ENCODE data around the gene TTC7B.

The TTC7B gene

GRCh38 chr14:90809530-90810312 is 6.5 kb downstream of the TTC7B start:
- no peak overlapping the region for H3K4me3 Mint-ChIP-seq

DNA sequence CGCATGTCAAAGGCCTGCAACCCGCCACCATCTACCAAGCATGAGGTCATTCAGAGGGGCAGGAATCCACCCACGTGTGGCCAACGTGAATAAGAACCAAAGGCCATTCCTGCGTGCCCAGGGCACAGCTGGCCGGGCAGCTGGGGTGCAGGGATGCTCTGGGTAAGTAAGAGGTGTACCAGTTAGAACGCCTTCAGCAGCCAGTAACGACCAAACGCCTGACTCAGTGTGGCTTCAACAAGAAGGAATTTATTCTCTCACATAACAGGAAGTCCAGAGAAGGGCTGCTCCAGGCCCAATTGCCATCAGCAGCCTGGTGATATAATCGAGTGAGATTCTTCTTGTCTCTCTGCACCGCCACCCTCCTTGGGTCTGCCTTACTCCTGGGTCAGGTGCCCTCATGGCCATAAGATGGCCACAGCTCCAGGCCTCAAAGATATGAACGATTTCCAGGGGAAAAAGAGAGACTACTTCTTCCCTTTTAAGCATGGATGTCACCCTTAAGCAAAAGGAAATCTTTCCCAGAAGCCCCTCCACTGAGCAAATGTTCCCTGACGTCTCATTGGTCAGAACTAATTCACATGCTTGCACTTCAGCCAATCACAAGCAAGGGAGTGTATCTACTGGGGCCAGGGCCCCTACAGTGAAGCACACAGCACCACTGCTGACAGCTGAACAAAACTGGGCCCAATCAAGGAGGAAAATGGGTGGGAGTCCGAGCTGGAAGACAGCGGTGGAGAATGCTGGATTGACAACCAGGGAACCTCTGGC is 7.3 kb downstream of the TTC7B start:
- TF ChIP-seq, protein P1, sequence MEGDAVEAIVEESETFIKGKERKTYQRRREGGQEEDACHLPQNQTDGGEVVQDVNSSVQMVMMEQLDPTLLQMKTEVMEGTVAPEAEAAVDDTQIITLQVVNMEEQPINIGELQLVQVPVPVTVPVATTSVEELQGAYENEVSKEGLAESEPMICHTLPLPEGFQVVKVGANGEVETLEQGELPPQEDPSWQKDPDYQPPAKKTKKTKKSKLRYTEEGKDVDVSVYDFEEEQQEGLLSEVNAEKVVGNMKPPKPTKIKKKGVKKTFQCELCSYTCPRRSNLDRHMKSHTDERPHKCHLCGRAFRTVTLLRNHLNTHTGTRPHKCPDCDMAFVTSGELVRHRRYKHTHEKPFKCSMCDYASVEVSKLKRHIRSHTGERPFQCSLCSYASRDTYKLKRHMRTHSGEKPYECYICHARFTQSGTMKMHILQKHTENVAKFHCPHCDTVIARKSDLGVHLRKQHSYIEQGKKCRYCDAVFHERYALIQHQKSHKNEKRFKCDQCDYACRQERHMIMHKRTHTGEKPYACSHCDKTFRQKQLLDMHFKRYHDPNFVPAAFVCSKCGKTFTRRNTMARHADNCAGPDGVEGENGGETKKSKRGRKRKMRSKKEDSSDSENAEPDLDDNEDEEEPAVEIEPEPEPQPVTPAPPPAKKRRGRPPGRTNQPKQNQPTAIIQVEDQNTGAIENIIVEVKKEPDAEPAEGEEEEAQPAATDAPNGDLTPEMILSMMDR (IDR thresholded peaks at IDR 0.05; ENCODE audit: unreplicated experiment in 3 of 3), result no peak
- Mint-ChIP-seq H3K36me3 (ENCODE audit: low read depth) (no peaks in the 10 kb centered on the region), H3K4me1 (peaks cover 48% of the 10 kb centered on the region), H3K27ac (peak overlapping the region in 1 of 3 experiments; percentile 98), H3K9me3 (no peaks in the 10 kb centered on the region), H3K4me3 (no peak overlapping the region), H3K27me3 (ENCODE audit: low read depth) (no peaks in the 10 kb centered on the region)

More at GRCh38 chr14:90809530-90810312, 6.5 kb downstream of the TTC7B start:
- Mint-ChIP-seq H3K9me3 (no peaks in the 10 kb centered on the region), H3K27ac (peak overlapping the region in 1 of 3 experiments; percentile 30), H3K4me1 (peaks cover 53% of the 10 kb centered on the region), H3K36me3 (ENCODE audit: low read depth) (no peaks in the 10 kb centered on the region), H3K27me3 (ENCODE audit: low read depth) (no peaks in the 10 kb centered on the region)
- TF ChIP-seq, protein P1 (IDR thresholded peaks at IDR 0.05; ENCODE audit: unreplicated experiment in 3 of 3), result no peak

- H3K4me1 Mint-ChIP-seq, result peaks cover 45% of the 10 kb centered on the region
- H3K9me3 Mint-ChIP-seq, result no peaks in the 10 kb centered on the region
- TF ChIP-seq, protein P1 (IDR thresholded peaks at IDR 0.05; ENCODE audit: unreplicated experiment in 3 of 3), result no peak
- no peaks in the 10 kb centered on the region for H3K27me3 Mint-ChIP-seq (ENCODE audit: low read depth)
- H3K27ac Mint-ChIP-seq, result peak overlapping the region; percentile 98 to 99 (median 98)
- H3K4me3 Mint-ChIP-seq, result no peak overlapping the region
- peaks cover 6% of the 10 kb centered on the region for H3K36me3 Mint-ChIP-seq (ENCODE audit: low read depth)
Measured at GRCh38 chr14:90807060-90807459, 9.2 kb downstream of the TTC7B start.

GRCh38 chr14:90805662-90806540 is 10.3 kb downstream of the TTC7B start:
- H3K9me3 Mint-ChIP-seq, result no peaks in the 10 kb centered on the region
- peaks cover 12% of the 10 kb centered on the region for H3K36me3 Mint-ChIP-seq (ENCODE audit: low read depth)
- TF ChIP-seq, protein P1 (IDR thresholded peaks at IDR 0.05; ENCODE audit: unreplicated experiment in 3 of 3), result no peak
- H3K4me1 Mint-ChIP-seq, result peaks cover 40% of the 10 kb centered on the region
- H3K27ac Mint-ChIP-seq, result peak overlapping the region; percentile 47 to 99 (median 98)
- no peaks in the 10 kb centered on the region for H3K27me3 Mint-ChIP-seq (ENCODE audit: low read depth)
- no peak overlapping the region for H3K4me3 Mint-ChIP-seq

- Mint-ChIP-seq H3K4me1 (peaks cover 31% of the 10 kb centered on the region), H3K36me3 (ENCODE audit: low read depth) (peaks cover 15% of the 10 kb centered on the region), H3K4me3 (no peak overlapping the region), H3K27ac (no peak overlapping the region), H3K9me3 (no peaks in the 10 kb centered on the region), H3K27me3 (ENCODE audit: low read depth) (no peaks in the 10 kb centered on the region)
- TF ChIP-seq, protein P1 (IDR thresholded peaks at IDR 0.05; ENCODE audit: unreplicated experiment in 3 of 3), result no peak
Measured at GRCh38 chr14:90805084-90805391, 11.2 kb downstream of the TTC7B start.

Data from nephron (organoid).